NCI-H2171 treated with DMSO at 0.1 percent for 48 hours (cell line): ENCODE results near the gene SH3BP5L.

Experiments
- DNase-seq: peaks from one replicate; lab custom pipeline; 2025; lab: John Stamatoyannopoulos, UW

The SH3BP5L gene

DNA sequence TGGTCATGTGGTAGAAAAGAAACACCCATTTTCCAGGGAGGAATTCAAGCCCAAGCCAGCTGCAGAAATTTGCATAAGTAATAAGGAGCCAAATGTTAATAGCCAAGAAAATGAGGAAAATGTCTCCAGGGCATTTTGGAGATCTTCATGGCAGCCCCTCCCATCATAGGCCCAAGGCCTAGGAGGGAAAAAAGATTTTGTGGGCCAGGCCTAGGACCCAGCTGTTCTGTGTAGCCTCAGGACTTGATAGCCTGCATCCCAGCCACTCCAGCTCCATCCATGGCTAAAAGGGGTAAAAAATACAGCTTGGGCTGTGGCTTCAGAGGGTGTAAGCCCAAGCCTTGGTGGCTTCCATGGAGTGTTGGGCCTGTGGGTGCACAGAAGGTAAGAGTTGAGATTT is 48.7 kb downstream of the SH3BP5L start:
- no peak for DNase-seq

DNA sequence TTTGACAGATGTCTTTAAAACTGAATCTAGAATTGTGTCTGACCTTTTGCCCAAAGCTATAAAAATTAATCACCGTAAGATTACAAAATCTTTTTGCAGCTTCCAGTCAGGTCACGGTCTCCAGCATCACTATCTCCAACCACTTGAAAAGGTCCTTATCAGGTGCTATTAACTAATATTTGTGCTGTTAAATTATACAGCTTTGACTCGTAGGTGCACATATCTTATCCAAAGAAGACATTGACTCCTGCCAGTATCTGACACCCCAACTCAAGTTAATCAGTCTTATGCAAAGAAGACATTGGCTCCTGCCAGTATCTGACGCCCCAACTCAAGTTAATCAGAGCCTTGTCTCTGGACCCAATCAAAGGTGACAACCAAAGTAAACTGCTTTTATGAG is 50.3 kb downstream of the SH3BP5L start:
- DNase-seq, result no peak
